Measurements from ENCODE around the gene MAPK12. TPM values are rescaled to one million over a fixed set of nuclear protein-coding genes. Genes with fewer than 3 reads are reported as not detected.

Gene MAPK12
- total RNA-seq, 4 donors from 2014 or later: 3.1 to 5.1 (median 3.7) TPM

DNA sequence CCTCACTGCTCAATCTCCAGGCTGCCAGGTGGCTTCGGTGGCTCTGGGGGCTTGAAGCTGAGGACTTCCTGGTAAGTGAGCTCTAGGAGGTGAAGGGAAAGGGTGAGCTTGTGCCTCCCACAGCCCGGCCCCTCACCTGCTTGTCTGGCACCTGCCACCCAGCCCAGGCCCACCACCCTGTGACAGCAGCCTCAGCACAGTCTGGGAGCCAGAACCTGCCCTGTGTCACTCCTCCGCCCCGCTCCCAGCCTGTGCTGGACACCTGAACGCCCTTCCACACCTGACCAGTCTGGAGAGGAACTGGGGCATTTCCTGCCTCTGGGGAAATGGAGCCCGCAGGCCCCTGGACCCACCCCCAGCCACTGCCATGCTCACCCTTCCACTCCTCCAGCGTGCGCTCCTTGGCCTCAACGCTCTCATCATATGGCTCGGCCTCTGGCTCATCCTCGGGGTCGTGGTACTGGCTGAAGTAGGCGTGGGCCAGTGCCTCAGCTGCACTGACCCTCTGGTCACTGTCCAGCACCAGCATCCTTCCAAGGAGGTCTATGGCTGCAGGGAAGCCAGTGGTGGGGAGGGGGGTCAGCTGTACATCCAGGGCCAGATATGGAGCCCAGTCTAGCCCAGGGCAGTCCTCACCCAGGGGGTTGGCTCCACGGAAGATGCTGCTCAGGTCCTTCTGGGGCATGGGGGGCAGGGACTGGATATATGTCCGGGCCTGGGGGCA, 3.6 kb upstream of the MAPK12 start:
- Histone ChIP-seq H3K4me1 (peaks cover 28 to 45% of the 10 kb centered on the region in 2 donors), H3K36me3 (no peaks in the 10 kb centered on the region), H3K27ac (no peak overlapping the region), H3K27me3 (peaks cover 5% of the 10 kb centered on the region), H3K4me3 (replicated peaks in 1 of 3) (no peak overlapping the region), H3K9me3 (no peaks in the 10 kb centered on the region)
- 88 to 92% methylated on average over 9 to 15 of the region's 15 CpGs for WGBS, 2 donors
- DNase-seq: no peak
- no peak for TF ChIP-seq POLR2A (IDR thresholded peaks at IDR 0.05)
- TF ChIP-seq, protein P1, sequence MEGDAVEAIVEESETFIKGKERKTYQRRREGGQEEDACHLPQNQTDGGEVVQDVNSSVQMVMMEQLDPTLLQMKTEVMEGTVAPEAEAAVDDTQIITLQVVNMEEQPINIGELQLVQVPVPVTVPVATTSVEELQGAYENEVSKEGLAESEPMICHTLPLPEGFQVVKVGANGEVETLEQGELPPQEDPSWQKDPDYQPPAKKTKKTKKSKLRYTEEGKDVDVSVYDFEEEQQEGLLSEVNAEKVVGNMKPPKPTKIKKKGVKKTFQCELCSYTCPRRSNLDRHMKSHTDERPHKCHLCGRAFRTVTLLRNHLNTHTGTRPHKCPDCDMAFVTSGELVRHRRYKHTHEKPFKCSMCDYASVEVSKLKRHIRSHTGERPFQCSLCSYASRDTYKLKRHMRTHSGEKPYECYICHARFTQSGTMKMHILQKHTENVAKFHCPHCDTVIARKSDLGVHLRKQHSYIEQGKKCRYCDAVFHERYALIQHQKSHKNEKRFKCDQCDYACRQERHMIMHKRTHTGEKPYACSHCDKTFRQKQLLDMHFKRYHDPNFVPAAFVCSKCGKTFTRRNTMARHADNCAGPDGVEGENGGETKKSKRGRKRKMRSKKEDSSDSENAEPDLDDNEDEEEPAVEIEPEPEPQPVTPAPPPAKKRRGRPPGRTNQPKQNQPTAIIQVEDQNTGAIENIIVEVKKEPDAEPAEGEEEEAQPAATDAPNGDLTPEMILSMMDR (IDR thresholded peaks at IDR 0.05): no peak
- intact Hi-C loops (cut with DNase I): no loop called here

DNA sequence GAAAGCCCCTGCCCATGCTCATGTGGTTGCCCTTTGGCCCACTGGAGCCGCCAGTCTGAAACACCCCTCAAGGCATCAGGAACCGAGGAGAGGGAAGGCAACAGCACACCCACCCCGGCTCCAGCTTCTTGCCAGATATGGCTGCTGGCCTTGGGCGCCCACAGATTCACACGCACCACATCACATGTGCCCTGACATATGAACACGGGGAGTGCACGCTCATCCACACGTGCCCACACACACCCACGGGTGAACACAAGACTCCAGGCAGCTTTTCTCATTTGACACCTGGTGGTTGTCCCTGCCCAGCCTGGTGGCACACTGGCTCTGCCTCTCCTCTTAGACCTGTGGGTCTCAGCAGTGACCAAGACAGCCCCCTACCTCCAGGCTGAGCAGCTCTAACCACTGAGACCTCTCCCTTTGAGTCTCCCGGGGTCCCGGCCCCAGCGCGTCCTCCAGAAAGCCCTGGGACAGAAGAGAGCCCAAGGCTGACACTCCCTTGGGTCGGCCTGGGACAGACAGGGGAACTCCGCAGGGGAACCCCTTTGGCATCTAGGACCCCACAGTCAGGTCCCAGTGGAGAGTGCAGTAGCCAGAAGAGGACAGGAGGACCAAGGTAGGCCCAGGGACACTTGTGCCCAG, 2.7 kb upstream of the MAPK12 start:
- intact Hi-C loops (cut with DNase I): no loop called here
- peaks cover 5% of the 10 kb centered on the region for H3K27me3 ChIP-seq
- DNase-seq: no peak
- no peak overlapping the region for H3K27ac ChIP-seq
- no peak for TF ChIP-seq POLR2A (IDR thresholded peaks at IDR 0.05)
- TF ChIP-seq, protein P1 (IDR thresholded peaks at IDR 0.05): no peak
- peaks cover 20 to 38% of the 10 kb centered on the region in 2 donors for H3K4me1 ChIP-seq
- H3K4me3 ChIP-seq (replicated peaks in 1 of 3): no peak overlapping the region
- 95% methylated on average over 10 of the region's 15 CpGs; no CpG with 5 or more reads in 1 of the 2 donors for WGBS, 2 donors
- no peaks in the 10 kb centered on the region for H3K36me3 ChIP-seq
- H3K9me3 ChIP-seq: no peaks in the 10 kb centered on the region

DNA sequence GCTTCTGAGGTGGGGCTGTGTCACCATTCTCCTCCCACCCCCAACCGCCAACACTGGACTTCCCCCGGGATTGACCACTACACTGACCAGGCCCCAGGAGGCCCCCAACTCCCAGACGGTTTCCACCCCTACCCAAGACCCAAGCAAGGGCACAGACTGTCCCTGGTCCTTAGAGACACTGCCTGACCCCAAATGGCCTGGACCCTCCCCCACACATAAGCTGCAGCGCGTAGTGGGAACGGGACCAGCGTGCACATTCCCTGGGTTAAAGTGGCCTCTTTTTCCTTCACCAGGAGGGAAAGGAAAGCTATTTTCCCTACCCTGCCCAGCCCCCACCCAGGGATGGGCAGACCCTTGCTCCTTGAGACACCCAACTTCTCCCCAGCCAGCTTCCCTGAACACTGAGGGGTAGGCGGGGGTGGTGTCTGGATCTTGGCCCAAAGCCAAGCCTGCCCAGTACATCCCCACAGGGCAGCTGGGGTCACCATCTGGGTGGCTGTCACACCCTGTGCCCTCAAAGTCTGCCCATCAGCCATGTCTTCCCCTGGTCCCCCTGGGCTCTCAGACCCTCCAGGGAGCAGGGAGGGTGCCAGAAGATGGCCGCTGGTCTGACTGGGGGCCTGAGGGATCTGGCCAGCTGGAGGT, 1.6 kb upstream of the MAPK12 start:
- TF ChIP-seq POLR2A (IDR thresholded peaks at IDR 0.05): no peak
- TF ChIP-seq, protein P1 (IDR thresholded peaks at IDR 0.05): no peak
- Histone ChIP-seq H3K4me1 (peaks cover 9 to 26% of the 10 kb centered on the region in 2 donors), H3K4me3 (replicated peaks in 1 of 3) (no peak overlapping the region), H3K36me3 (no peaks in the 10 kb centered on the region), H3K9me3 (no peaks in the 10 kb centered on the region), H3K27me3 (peaks cover 5% of the 10 kb centered on the region), H3K27ac (no peak overlapping the region)
- WGBS, 2 donors: 48 to 69% methylated on average over 6 to 8 of the region's 9 CpGs
- intact Hi-C loops (cut with DNase I): no loop called here
- DNase-seq: no peak

DNA sequence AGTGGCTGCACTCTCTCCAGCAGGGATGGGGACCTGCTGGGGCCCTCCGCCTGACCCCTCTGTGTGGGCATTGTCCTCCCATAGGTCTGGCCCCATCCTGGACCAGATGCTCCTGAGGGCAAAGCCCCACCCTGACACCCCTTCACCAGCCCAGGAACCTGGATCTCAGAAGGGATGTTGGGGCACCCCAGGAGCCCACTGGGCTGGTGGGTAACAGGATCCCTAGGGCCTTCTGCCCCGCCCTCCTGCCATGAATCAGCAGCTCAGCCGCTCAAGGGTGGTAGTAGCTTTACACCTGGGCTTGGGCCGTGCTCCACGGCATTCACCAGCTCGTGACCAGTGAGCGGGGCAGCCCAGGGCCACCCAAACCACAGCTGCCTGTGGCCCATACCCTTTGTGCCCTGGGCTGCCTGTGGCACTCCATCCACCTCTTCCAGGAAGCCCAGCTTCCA, 1.0 kb upstream of the MAPK12 start:
- no peaks in the 10 kb centered on the region for H3K36me3 ChIP-seq
- 56 to 65% methylated on average over 6 to 7 of the region's 7 CpGs for WGBS, 2 donors
- intact Hi-C loops (cut with DNase I): no loop called here
- no peak for DNase-seq
- no peak overlapping the region for H3K4me3 ChIP-seq (replicated peaks in 1 of 3)
- H3K27ac ChIP-seq: no peak overlapping the region
- TF ChIP-seq POLR2A (IDR thresholded peaks at IDR 0.05): no peak
- TF ChIP-seq, protein P1 (IDR thresholded peaks at IDR 0.05): no peak
- no peaks in the 10 kb centered on the region for H3K9me3 ChIP-seq
- peaks cover 5 to 20% of the 10 kb centered on the region in 2 donors for H3K4me1 ChIP-seq
- H3K27me3 ChIP-seq: peaks cover 5% of the 10 kb centered on the region

Data from thyroid gland (tissue), 4 donors.